K562 (cell line): ENCODE measurements around the gene AKT1S1. TPM values are rescaled to one million over a fixed set of nuclear protein-coding genes. Genes with fewer than 3 reads are reported as not detected.

Experiments used
- ATAC-seq: fragments of 200-7000 bp; cut with Tn5 transposase; 3 replicates; pipeline ENCODE4 v1.9.1; 2020; ENCODE audit warnings: moderate library complexity
- BruUV-seq: library from RNA; stranded (reverse); fragments of 400-500 nt; replicated peaks from 2 replicates; lab custom pipeline; 2021; lab: Mats Ljungman, UMichigan
- CTCF ChIA-PET: fragments of 300-600 bp; formaldehyde crosslinking; extraction: SDS; loops from one replicate; lab custom pipeline; 2021; ENCODE audit warnings: low intra/inter-chr PET ratio; lab: Yijun Ruan, JAX
- POLR2A ChIA-PET: fragments of 300-600, 350-650 bp; sonication (Branson Sonifier 250); formaldehyde crosslinking; extraction: SDS; loops from one replicate; lab custom pipeline; 2021; ENCODE audit warnings: antibody characterized with exemption, inconsistent platforms; lab: Yijun Ruan, JAX
- DNase-seq, 4 experiments: peaks; one replicate each; pipeline versions ENCODE4 v3.0.0 to v3.0.0-alpha.2; 2011 to 2018; ENCODE audit warnings: low spot score in 3 of 4, mixed read lengths in 3 of 4; ENCODE audit errors: extremely low read depth in 1 of 4
- FAIRE-seq: peaks from 2 replicates; lab custom pipeline; 2011; peaks lifted over from hg19 to GRCh38; lab: Jason Lieb, UNC
- H2AFZ ChIP-seq: 2 replicates; pipeline ENCODE4 v1.6.0; 2011; ENCODE audit warnings: low read depth, low read length, control low read depth, inconsistent platforms
- H3K27ac ChIP-seq: fragments of 200-600 bp; 3 replicates; pipeline ENCODE4 v1.8.0; 2011; ENCODE audit warnings: low read depth, mild to moderate bottlenecking, control low read depth, inconsistent platforms, low read length, moderate library complexity, mixed read lengths; ENCODE audit errors: extremely low read depth
- H3K27me3 ChIP-seq, 2 experiments: fragments of 300-600 bp in 1 of 2; 2 replicates in 1 of 2; 3 replicates in 1 of 2; pipeline versions ENCODE4 v1.6.0 to v1.8.0; 2011; ENCODE audit warnings: inconsistent platforms in 2 of 2, low read length in 2 of 2, mild to moderate bottlenecking in 1 of 2, mixed read lengths in 1 of 2, moderate library complexity in 1 of 2; ENCODE audit not compliant: control insufficient read depth in 2 of 2, insufficient read depth in 2 of 2
- H3K36me3 ChIP-seq: fragments of 300-600 bp; 3 replicates; pipeline ENCODE4 v1.8.0; 2011; ENCODE audit warnings: mild to moderate bottlenecking, low read length, inconsistent platforms; ENCODE audit not compliant: control insufficient read depth, insufficient read depth
- H3K4me1 ChIP-seq, 2 experiments: fragments of 200-600 bp in 1 of 2; replicated peaks in 1 of 2; 2 replicates in 1 of 2; 3 replicates in 1 of 2; pipeline versions ENCODE4 v1.5.1 to v1.8.0; 2011; ENCODE audit warnings: inconsistent platforms in 2 of 2, low read length in 2 of 2, mild to moderate bottlenecking in 1 of 2, mixed read lengths in 1 of 2, moderate library complexity in 1 of 2; ENCODE audit not compliant: control insufficient read depth in 2 of 2, insufficient read depth in 2 of 2
- H3K4me2 ChIP-seq: 2 replicates; pipeline ENCODE4 v1.6.1; 2011; ENCODE audit warnings: low read length, control low read depth, inconsistent platforms, mixed read lengths; ENCODE audit not compliant: insufficient read depth
- H3K4me3 ChIP-seq: fragments of 200-600 bp; sonication (generic), shearing (Covaris generic); 2 replicates; pipeline ENCODE4 v1.5.1; 2016; ENCODE audit warnings: control low read depth, inconsistent platforms
- H3K79me2 ChIP-seq: fragments of 200-600 bp; 3 replicates; pipeline ENCODE4 v1.8.0; 2011; ENCODE audit warnings: low read length, inconsistent platforms; ENCODE audit not compliant: control insufficient read depth, insufficient read depth
- H3K9ac ChIP-seq, 2 experiments: 2 replicates each; pipeline versions ENCODE4 v1.6.0 to v1.6.1; 2011; ENCODE audit warnings: low read depth in 2 of 2, low read length in 2 of 2, control low read depth in 1 of 2, inconsistent platforms in 1 of 2, mild to moderate bottlenecking in 1 of 2, mixed read lengths in 1 of 2; ENCODE audit not compliant: insufficient read depth in 1 of 2
- H3K9me1 ChIP-seq: one replicate; pipeline ENCODE4 v1.6.0; 2011; ENCODE audit warnings: inconsistent platforms, mild to moderate bottlenecking, low read length, moderate library complexity; ENCODE audit not compliant: control insufficient read depth, insufficient read depth
- H3K9me3 ChIP-seq: replicated peaks from 2 replicates; pipeline ENCODE4 v1.5.1; 2011; ENCODE audit warnings: low read depth, low read length, inconsistent platforms; ENCODE audit not compliant: control insufficient read depth, insufficient read depth
- H4K20me1 ChIP-seq: replicated peaks from 2 replicates; pipeline ENCODE4 v1.6.1; 2011; ENCODE audit warnings: low read length, inconsistent platforms, mixed read lengths; ENCODE audit not compliant: control insufficient read depth, insufficient read depth
- BCOR ChIP-seq: fragments of 450-650 bp; IDR thresholded peaks from 2 replicates; pipeline ENCODE4 v1.6.1; 2016
- CBX3 ChIP-seq, 2 experiments: IDR thresholded peaks; 1 replicate in 1 of 2; 2 replicates in 1 of 2; pipeline ENCODE4 v1.6.1; 2012; ENCODE audit warnings: inconsistent platforms in 2 of 2, low read length in 2 of 2, borderline replicate concordance in 1 of 2, control low read depth in 1 of 2
- CCNT2 ChIP-seq: IDR thresholded peaks from 2 replicates; pipeline ENCODE4 v1.6.1; 2011; ENCODE audit warnings: borderline replicate concordance, low read depth, mild to moderate bottlenecking, moderate library complexity, mixed read lengths, low read length; ENCODE audit not compliant: insufficient read length; ENCODE audit errors: extremely low read depth
- RBFOX2 ChIP-seq: fragments of 200-400 bp; formaldehyde crosslinking; IDR thresholded peaks from 2 replicates; pipeline ENCODE4 v1.6.1; 2017; ENCODE audit warnings: low read depth, mild to moderate bottlenecking, low read length, moderate library complexity
- RBM17 ChIP-seq: fragments of 200-400 bp; formaldehyde crosslinking; IDR thresholded peaks from 2 replicates; pipeline ENCODE4 v1.6.1; 2017; ENCODE audit warnings: low read depth, mild to moderate bottlenecking, low read length, borderline replicate concordance
- RBM25 ChIP-seq: fragments of 200-400 bp; formaldehyde crosslinking; IDR thresholded peaks from 2 replicates; pipeline ENCODE4 v1.6.1; 2018; ENCODE audit warnings: low read length, low read depth, moderate library complexity; ENCODE audit not compliant: severe bottlenecking
- TBP ChIP-seq: optimal IDR thresholded peaks from 2 replicates; pipeline ENCODE3; 2011; ENCODE audit warnings: low read depth, low read length, improper control_type of control experiment
- TRIM28 ChIP-seq: fragments of 450-650 bp; IDR thresholded peaks from 2 replicates; pipeline ENCODE4 v1.6.1; 2017
- WGBS: fragments of 100-300 bp; shearing (Covaris generic); methylation state at CpG from one replicate; pipeline ENCODE4 v1.1.6; 2016; ENCODE audit warnings: low coverage, mixed read lengths; ENCODE audit not compliant: insufficient coverage; ENCODE audit errors: missing lambda C conversion rate; 5-methylcytosine and 5-hydroxymethylcytosine counted together
- in situ Hi-C: fragments of 300-500 bp; cut with MboI; formaldehyde crosslinking; loops from 4 replicates; pipeline ENCODE4 v1.15.0; 2018; ENCODE audit warnings: inconsistent platforms, mixed read lengths
- intact Hi-C: fragments of 100-400 bp; cut with micrococcal nuclease; formaldehyde crosslinking; loops from 2 replicates; pipeline ENCODE4 v1.14.2; 2022
- polyA plus RNA-seq, 8 experiments: library from polyadenylated mRNA; depleted of rRNA in 4 of 8; stranded (reverse) in 5 of 8; unstranded in 3 of 8; fragments of >200 nt; fragmentation: Nextera tagmentation in 2 of 8; fragmentation: Illumina TruSeq in 1 of 8; extraction: Ambion mirVana in 2 of 8; extraction: Trizol in 1 of 8; gene quantifications; 2 replicates each; pipeline versions ENCODE4 v1.2.1 to v1.2.3, GENCODE V29; 2011 to 2014; ENCODE audit warnings: inconsistent platforms in 1 of 8, missing spikeins in 1 of 8
- total RNA-seq, 7 experiments: library from RNA; depleted of rRNA in 6 of 7; stranded (reverse); fragments of >200 nt in 6 of 7; fragmentation: Illumina TruSeq in 2 of 7; extraction: Trizol in 2 of 7; gene quantifications; 2 replicates each; pipeline versions ENCODE4 v1.2.1 to v1.2.3, GENCODE V29; 2011 to 2021; ENCODE audit warnings: low replicate concordance in 1 of 7

The AKT1S1 gene
- total and polyA plus RNA-seq, 9 of the 15 experiments (the other 6 are each of a cell fraction or from before 2014, with no cell fraction given) = 1.2 to 50.3 (median 17.1) TPM

- H3K4me2 ChIP-seq = no peak overlapping the region
- DNase-seq (no peak), ATAC-seq (no peak), FAIRE-seq (no peak)
- in situ Hi-C loops (no loop called here), intact Hi-C loops (no loop called here)
- H3K9ac ChIP-seq = 0 out of 4 replicates have a peak overlapping the region, but pooled peaks of 1 of the 2 experiments have one; percentile 77
- no peak overlapping the region for H2AFZ ChIP-seq
- H3K36me3 ChIP-seq = peaks cover 55% of the 10 kb centered on the region
- H3K9me3 ChIP-seq = no peaks in the 10 kb centered on the region
- no TSS peak for BruUV-seq
- H3K27me3 ChIP-seq = no peaks in the 10 kb centered on the region
- no peak overlapping the region for H3K27ac ChIP-seq
- H3K4me1 ChIP-seq = peaks cover 6 to 60% of the 10 kb centered on the region in 2 experiments; a peak in 3 of 5 replicates
- H3K4me3 ChIP-seq = no peak overlapping the region
- ChIA-PET POLR2A (interaction anchor here (0.6 kb wide), 1 partner anchor 26 kb away, joined by 3 read pairs; no protein-coding TSS in a partner anchor), CTCF (no interaction called here)
- H3K9me1 ChIP-seq = no peaks in the 10 kb centered on the region
- WGBS = 90% methylated on average over 18 of the region's 18 CpGs
- TF ChIP-seq TBP (no peak), RBFOX2 (peak; percentile 27; the same call in 1 of the 2 replicates)
- H4K20me1 ChIP-seq = no peaks in the 10 kb centered on the region
- no peaks in the 10 kb centered on the region for H3K79me2 ChIP-seq
Observed at GRCh38 chr19:49884109-49884508, 7.0 kb upstream of the AKT1S1 start.

GRCh38 chr19:49883094-49883493, 5.9 kb upstream of the AKT1S1 start:
- intact Hi-C loops = no loop called here
- Histone ChIP-seq H3K27me3 (no peaks in the 10 kb centered on the region), H3K9me3 (no peaks in the 10 kb centered on the region), H3K9ac (no peak overlapping the region), H3K27ac (no peak overlapping the region), H4K20me1 (no peaks in the 10 kb centered on the region), H3K4me1 (peaks cover 6 to 61% of the 10 kb centered on the region in 2 experiments; a peak in 3 of 5 replicates), H3K79me2 (peaks cover 2% of the 10 kb centered on the region), H3K4me2 (no peak overlapping the region), H3K4me3 (no peak overlapping the region), H2AFZ (no peak overlapping the region), H3K9me1 (no peaks in the 10 kb centered on the region), H3K36me3 (peaks cover 55% of the 10 kb centered on the region)
- BruUV-seq = no TSS peak
- ChIA-PET POLR2A (no interaction called here), CTCF (no interaction called here)
- FAIRE-seq = no peak
- no peak for ATAC-seq
- 91% methylated on average over 5 of the region's 5 CpGs for WGBS
- TF ChIP-seq CCNT2 = no peak
- 0 out of 2 replicates have a peak, but pooled peaks have one; percentile 12 for TF ChIP-seq BCOR
- 0 out of 3 replicates have a peak, but pooled peaks of 1 of the 2 experiments have one; percentile 48 for TF ChIP-seq CBX3 (IDR thresholded peaks at IDR 0.05; ENCODE audit: borderline replicate concordance in 1 of 2, low read length in 2 of 2)
- peak; percentile 78 for TF ChIP-seq RBM25
- TF ChIP-seq TRIM28 = 0 out of 2 replicates have a peak, but pooled peaks have one; percentile 49
- no peak for TF ChIP-seq RBM17
- in situ Hi-C loops = no loop called here
- no peak for DNase-seq
